Dendritic cell treated with granulocyte-macrophage colony-stimulating factor and Interleukin-4, amounts not matched to agents 40 ng/mL and 50 ng/mL, for 4 days (primary cell): ENCODE results near the gene MROH7.

Source experiments
- H3K27ac Mint-ChIP-seq: one replicate; pipeline ENCODE4 v1.8.0; 2022; ENCODE audit warnings: mild to moderate bottlenecking, mixed read lengths
- H3K27me3 Mint-ChIP-seq: one replicate; pipeline ENCODE4 v1.8.0; 2022; ENCODE audit warnings: mild to moderate bottlenecking, mixed read lengths
- H3K36me3 Mint-ChIP-seq: one replicate; pipeline ENCODE4 v1.8.0; 2022; ENCODE audit warnings: low read depth, mixed read lengths
- H3K4me1 Mint-ChIP-seq: one replicate; pipeline ENCODE4 v1.8.0; 2022; ENCODE audit warnings: low read depth, mixed read lengths
- H3K4me3 Mint-ChIP-seq: one replicate; pipeline ENCODE4 v1.8.0; 2022; ENCODE audit warnings: mild to moderate bottlenecking, moderate library complexity, mixed read lengths
- H3K9me3 Mint-ChIP-seq: one replicate; pipeline ENCODE4 v1.8.0; 2022; ENCODE audit warnings: mixed read lengths
- intact Hi-C: fragments of 100-400 bp; cut with micrococcal nuclease; formaldehyde crosslinking; loops from one replicate; pipeline ENCODE4 v1.15.0; 2022

Gene MROH7

DNA sequence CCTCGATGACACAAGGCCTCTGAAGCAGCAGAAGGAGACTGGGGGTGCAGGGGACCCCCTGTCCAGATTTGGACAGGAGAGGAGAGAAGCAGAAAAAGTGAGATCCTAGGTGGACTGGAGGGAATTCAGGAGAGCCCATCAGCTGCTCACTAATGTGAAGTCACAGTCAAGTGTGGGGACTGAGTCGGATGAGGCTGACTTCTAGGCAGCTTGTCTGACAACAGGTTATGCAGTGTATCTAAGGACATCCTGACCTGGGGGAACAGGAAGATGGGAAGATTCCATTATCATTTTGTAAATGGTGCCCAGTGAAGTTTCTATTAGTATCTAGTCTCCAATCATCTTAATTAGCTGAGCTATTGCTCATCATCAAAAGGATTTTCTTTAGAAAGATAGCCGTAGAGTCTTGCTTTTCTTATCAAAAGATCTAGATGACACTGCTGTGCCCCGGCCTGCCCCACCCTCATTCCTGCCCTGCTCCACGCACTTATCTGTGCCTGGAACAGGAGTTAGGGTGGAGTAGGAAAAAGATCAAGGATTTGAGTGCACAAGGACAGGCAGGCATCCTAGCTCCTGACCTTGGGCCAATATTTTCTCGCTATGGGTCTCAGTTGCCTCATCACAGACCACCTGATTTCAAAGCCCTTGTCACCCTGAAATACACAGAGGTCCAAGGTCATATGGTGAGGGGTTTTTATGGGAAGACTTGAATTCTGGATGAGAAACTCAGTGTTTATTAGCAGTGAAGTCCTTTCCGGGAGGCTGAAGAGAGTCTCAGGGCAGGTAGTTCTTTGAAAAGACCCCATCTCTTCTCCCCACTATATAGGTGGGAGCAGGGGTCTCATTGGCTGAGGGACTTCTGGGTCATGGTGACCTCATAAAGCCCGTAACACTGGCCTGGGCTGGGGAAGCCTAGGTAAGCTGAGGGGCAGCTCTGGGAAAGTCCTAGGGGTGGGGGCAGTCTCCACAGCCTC, at the start of gene MROH7:
Gene MROH7, plus strand, starts transcription at position 924 of the 974 bp plus-strand sequence. CDS start 11,141 bp downstream, outside the sequence.
- Mint-ChIP-seq H3K4me3 (no peak within 1 kb of the TSS), H3K27ac (no peak within 1 kb of the TSS), H3K27me3 (no peaks in the 10 kb centered on the region), H3K4me1 (no peaks in the 10 kb centered on the region), H3K36me3 (no peaks in the 10 kb centered on the region), H3K9me3 (peaks cover 21% of the 10 kb centered on the region)
- intact Hi-C loops: no loop called here

DNA sequence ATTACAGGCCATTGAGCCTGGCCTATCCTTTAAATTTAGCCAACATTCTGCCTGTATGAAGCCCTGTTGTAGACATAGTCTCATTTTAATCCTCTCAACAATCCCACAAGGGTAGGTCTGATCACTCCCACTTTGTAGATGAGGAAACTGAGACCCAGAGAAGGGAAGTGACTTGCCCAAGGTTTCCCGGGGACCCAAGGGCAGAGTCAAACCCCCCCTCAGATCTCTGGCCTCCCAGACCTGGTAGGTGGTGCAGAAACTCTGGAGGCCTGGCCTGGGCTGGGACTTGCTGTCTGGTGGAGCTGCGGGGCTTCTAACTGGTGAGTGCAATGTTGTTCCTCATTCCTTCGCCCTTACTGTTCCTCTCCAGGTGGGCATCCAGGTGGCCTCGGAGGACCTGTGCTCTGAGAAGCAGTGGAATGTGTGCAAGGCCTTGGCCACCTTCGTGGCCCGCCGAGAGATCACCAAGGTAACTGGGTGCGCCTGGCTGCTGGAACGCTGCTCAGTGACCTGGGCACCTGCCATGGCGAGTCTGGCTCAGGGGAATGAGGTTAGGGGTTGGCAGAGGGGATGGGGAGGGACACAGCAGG, 47.9 kb upstream of the MROH7 start:
- H3K27ac Mint-ChIP-seq: no peak overlapping the region
- no peaks in the 10 kb centered on the region for H3K9me3 Mint-ChIP-seq

DNA sequence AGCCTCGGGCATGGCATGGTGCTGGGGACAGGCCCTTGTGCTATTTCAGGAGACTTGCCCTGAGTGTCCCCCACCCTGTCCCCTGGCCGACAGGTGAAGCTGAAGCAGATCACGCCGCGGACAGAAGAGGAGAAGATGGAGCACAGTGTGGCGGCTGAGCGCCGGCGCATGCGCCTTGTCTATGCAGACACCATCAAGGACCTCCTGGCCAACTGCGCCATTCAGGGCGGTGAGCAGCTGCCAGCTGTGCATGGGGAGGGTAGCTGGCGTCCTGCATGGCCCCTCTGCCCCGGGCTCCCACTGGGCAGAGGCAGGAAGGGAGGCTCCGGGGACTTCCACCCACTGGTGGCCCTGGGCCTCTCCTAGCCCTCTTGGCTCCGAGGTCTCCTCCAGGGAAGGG, 47.1 kb upstream of the MROH7 start:
- no peaks in the 10 kb centered on the region for H3K4me1 Mint-ChIP-seq
- no peaks in the 10 kb centered on the region for H3K9me3 Mint-ChIP-seq
- H3K4me3 Mint-ChIP-seq: no peak overlapping the region
- H3K27me3 Mint-ChIP-seq: no peaks in the 10 kb centered on the region
- H3K27ac Mint-ChIP-seq: no peak overlapping the region
- peaks cover 37% of the 10 kb centered on the region for H3K36me3 Mint-ChIP-seq
- intact Hi-C loops: no loop called here

More for the DNA sequence above, 47.9 kb upstream of the MROH7 start:
- H3K36me3 Mint-ChIP-seq: peaks cover 35% of the 10 kb centered on the region
- H3K27me3 Mint-ChIP-seq: no peaks in the 10 kb centered on the region
- intact Hi-C loops: no loop called here
- no peak overlapping the region for H3K4me3 Mint-ChIP-seq
- H3K4me1 Mint-ChIP-seq: no peaks in the 10 kb centered on the region

DNA sequence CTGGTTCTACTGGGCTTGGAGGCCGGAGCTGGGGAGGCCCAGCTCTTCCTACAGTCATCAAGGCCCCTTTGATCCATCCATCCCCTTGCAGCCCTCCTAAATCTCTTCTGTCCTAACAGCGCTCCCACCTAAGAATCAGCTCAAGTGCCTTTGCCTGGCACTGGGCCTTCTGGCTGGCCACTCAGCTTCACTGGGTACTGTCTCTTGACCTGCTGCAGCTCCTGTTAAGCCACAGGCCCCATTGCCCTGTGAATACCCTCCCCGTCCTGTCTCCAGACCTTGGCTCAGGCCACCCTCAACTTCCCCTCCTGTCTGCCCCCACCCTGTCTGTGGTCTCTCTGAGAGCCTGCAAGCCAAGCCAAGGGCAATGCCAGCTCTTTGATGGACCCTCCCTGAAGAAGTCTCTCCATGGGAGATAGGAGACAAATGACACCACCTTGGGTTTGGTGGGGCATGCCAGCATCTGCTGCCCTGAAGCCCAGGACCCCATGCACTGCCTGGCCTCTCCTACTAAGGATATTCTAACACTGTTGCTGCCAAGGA, 45.6 kb upstream of the MROH7 start:
- H3K4me1 Mint-ChIP-seq: no peaks in the 10 kb centered on the region
- intact Hi-C loops: no loop called here
- no peaks in the 10 kb centered on the region for H3K9me3 Mint-ChIP-seq
- H3K27ac Mint-ChIP-seq: no peak overlapping the region
- H3K4me3 Mint-ChIP-seq: no peak overlapping the region
- H3K27me3 Mint-ChIP-seq: no peaks in the 10 kb centered on the region
- H3K36me3 Mint-ChIP-seq: peaks cover 45% of the 10 kb centered on the region

DNA sequence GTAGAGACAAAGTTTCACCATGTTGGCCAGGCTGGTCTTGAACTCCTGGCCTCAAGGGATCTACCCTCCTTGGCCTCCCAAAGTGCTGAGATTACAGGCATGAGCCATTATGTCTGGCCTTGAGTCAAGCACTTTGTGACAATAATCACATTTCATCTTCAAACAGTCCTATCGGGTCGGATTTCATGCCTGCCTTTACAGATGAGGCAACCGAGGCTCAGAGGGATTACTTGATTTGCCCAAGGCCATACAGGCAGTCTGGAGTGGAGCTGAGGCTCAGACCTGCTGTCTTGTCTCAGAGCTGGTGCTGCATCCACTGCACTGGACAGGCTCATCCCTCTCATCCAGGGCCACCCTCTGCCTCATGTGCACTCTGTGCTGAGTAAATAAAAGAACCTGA, 44.8 kb upstream of the MROH7 start:
- no peaks in the 10 kb centered on the region for H3K9me3 Mint-ChIP-seq
- no peak overlapping the region for H3K27ac Mint-ChIP-seq
- no peak overlapping the region for H3K4me3 Mint-ChIP-seq
- H3K27me3 Mint-ChIP-seq: no peaks in the 10 kb centered on the region
- intact Hi-C loops: no loop called here
- H3K36me3 Mint-ChIP-seq: peaks cover 48% of the 10 kb centered on the region
- H3K4me1 Mint-ChIP-seq: no peaks in the 10 kb centered on the region

DNA sequence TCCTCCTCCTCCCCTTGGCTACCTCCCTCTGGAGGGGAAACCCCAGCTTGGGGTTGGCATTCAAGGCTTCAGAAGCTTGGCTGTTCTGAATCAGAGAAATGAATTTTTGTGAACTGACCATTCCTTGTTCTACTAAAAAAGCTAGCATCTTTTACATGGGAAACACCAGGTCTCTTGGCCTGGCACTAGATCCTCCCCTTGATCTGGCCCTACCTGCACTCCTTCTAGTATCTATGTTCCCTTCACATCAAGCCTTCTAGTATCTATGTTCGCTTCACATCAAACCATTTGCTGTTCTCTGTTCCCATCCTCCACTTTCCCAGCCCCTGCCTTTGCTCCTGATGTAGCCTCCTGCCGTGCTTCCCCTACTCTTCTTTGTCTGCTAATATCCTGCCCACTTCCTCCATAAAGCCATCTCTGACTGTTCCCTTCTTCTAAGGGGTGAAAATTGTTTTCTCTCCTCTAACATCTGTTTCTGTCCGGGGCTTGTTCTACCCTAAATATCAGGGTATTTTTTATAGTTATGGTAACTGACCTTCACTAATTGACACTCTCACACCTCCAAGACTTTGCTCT, 44.0 kb upstream of the MROH7 start:
- Mint-ChIP-seq H3K9me3 (no peaks in the 10 kb centered on the region), H3K27ac (no peak overlapping the region), H3K27me3 (no peaks in the 10 kb centered on the region), H3K4me1 (no peaks in the 10 kb centered on the region), H3K36me3 (peaks cover 53% of the 10 kb centered on the region), H3K4me3 (no peak overlapping the region)
- intact Hi-C loops: no loop called here

DNA sequence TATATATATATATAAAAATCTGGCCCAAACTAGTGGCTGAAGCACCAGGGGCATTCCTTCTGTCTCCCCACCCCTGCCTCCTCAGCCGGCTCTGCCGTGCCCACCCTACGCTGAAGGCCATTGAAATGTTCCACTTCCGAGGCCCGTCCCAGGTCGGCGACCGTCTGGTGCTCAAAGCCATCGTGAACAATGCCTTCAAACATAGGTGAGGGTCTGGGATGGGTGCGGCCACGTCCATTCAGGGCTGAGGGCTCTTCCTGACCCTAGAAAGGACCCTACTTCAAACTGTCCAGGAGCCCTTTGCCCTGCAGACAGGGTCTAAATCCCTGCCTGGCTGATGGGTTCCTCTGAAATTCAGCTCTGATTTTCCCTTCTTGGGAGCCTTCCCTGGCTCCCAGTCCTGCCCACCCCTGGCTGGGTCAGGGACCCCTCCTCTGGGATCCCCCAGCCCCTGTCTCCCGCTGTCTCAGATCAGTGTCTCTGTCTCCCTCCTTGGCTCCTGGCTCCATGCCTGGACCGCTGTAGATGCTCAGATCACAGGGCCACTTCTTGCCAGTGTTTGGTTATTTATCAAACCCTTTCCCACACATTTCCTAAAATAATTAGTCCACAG, 42.3 kb upstream of the MROH7 start:
- H3K36me3 Mint-ChIP-seq: peaks cover 48% of the 10 kb centered on the region
- H3K4me3 Mint-ChIP-seq: no peak overlapping the region
- H3K9me3 Mint-ChIP-seq: no peaks in the 10 kb centered on the region
- H3K27ac Mint-ChIP-seq: no peak overlapping the region
- peaks cover under 1% of the 10 kb centered on the region for H3K4me1 Mint-ChIP-seq
- intact Hi-C loops: no loop called here
- no peaks in the 10 kb centered on the region for H3K27me3 Mint-ChIP-seq

DNA sequence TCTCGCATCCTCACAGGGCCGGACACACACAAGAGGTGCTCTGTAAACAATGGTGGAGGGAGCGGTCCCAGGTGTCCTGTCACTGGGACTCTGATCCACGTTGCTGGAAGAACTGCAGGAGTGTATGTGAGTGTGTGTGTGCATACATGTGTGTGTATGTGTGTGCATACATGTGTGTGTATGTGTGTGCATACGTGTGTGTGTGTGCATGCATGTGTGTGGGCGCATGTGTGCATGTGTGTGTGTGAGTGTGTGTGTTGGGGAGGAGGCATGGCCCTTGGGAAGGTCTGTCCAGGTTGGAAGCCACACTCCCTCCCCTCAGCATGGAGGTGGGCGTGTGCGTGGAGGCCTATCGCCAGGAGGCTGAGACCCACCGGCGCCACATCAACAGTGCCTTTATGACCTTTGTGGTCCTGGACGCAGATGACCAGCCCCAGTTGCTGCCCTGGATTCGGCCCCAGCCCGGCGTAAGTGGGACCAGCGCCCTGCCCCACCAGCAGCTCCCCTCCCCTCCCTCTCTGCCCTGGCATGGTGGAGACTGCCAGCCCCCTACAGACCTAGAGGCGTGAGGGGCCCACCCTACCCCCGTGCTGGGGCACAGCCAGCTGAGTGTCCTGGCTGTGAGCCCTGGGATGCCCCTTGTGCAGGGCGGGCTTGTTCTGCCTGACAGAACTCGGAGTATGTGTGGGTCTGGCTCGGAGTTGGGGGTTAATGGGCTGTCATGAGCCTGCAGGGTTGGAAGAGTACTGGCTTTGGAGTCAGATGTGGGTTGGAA, 40.5 kb upstream of the MROH7 start:
- H3K4me3 Mint-ChIP-seq: no peak overlapping the region
- H3K9me3 Mint-ChIP-seq: no peaks in the 10 kb centered on the region
- no peaks in the 10 kb centered on the region for H3K27me3 Mint-ChIP-seq
- intact Hi-C loops: no loop called here
- no peak overlapping the region for H3K27ac Mint-ChIP-seq
- H3K36me3 Mint-ChIP-seq: peaks cover 54% of the 10 kb centered on the region
- H3K4me1 Mint-ChIP-seq: peaks cover 4% of the 10 kb centered on the region

DNA sequence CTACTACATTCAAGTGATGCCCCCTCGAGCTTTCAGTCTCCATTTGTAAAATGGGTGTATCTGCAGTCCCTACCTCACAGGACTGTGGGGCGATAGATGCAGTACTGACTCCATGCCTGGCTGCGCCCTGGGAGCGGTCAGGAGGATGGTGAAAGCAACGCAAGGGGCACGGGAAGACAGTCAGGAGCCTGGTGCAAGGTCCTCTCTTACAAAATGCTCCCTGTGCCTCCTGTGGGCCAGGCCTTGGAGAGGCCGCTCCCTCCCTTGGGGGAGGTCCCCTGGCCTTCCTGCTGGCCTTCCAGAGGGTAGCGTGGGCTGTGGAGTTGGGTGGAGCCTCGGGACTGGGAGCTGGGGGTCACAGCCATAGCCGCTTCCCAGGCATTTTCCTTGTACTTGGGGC, 39.9 kb upstream of the MROH7 start:
- Mint-ChIP-seq H3K36me3 (peaks cover 51% of the 10 kb centered on the region), H3K27me3 (no peaks in the 10 kb centered on the region), H3K9me3 (no peaks in the 10 kb centered on the region), H3K4me1 (peaks cover 4% of the 10 kb centered on the region), H3K4me3 (no peak overlapping the region), H3K27ac (no peak overlapping the region)
- intact Hi-C loops: no loop called here

DNA sequence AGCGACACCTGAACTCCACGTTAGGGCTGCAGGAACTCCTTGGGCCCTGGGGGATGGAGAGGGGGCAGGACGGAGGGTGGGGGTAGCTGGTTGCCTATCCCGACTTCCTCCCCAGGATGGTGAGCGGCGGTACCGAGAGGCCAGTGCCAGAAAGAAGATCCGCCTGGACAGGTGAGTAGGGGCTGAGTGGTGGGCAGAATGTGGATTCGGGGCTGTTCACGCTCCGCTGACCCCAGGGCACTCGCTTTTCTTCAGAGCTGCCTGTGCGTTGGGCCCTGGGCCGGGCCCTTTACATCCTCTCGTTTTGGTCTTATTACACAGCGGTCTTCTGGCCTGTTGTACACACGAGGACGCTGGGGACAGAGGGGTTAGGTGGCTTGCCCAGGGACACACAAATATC, 39.0 kb upstream of the MROH7 start:
- Mint-ChIP-seq H3K4me1 (peaks cover 4% of the 10 kb centered on the region), H3K27me3 (no peaks in the 10 kb centered on the region), H3K9me3 (no peaks in the 10 kb centered on the region), H3K36me3 (peaks cover 51% of the 10 kb centered on the region), H3K27ac (no peak overlapping the region), H3K4me3 (no peak overlapping the region)
- intact Hi-C loops: no loop called here

DNA sequence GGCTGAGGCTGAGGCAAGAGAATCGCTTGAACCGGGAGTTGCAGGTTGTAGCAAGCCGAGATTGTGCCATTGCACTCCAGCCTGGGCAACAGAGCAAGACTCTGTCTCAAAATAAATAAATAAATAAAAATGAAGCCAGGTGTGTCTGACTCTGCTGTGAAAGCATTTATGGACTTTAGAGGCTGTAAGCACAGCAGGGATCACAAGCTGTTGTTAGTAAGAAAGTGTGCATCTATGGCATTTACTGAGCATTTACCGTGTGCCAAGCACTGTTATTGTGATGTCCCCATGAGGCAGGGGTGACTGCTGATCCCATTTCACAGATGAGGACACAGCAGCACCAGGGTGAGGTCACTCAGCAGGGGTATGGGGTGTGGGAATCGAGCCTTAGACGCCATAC, 38.3 kb upstream of the MROH7 start:
- no peak overlapping the region for H3K4me3 Mint-ChIP-seq

DNA sequence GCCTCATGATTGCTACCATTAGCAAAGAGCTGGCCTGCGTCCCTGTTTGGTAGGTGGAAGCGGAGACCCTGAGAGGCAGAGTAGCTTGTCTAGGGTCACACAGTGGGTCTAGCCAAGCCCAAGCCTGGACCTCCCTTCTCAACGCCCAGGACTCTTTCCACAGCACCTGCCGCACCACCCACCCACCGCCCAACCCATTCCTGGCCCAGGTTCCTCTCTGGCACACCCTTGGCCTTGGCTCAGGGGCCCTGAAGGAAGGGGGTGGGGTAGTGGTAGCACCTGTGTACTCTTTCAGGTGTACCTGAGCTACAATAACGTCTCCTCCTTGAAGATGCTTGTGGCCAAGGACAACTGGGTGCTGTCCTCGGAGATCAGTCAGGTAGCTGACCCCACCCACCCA, 37.5 kb upstream of the MROH7 start:
- Mint-ChIP-seq H3K27me3 (no peaks in the 10 kb centered on the region), H3K27ac (no peak overlapping the region), H3K36me3 (peaks cover 55% of the 10 kb centered on the region), H3K4me1 (peaks cover 4% of the 10 kb centered on the region), H3K4me3 (no peak overlapping the region), H3K9me3 (no peaks in the 10 kb centered on the region)
- intact Hi-C loops: no loop called here

More for the DNA sequence above, 38.3 kb upstream of the MROH7 start:
- H3K27me3 Mint-ChIP-seq: no peaks in the 10 kb centered on the region
- intact Hi-C loops: no loop called here
- H3K27ac Mint-ChIP-seq: no peak overlapping the region
- H3K36me3 Mint-ChIP-seq: peaks cover 53% of the 10 kb centered on the region
- no peaks in the 10 kb centered on the region for H3K9me3 Mint-ChIP-seq
- peaks cover 4% of the 10 kb centered on the region for H3K4me1 Mint-ChIP-seq
